H1 (cell line): ENCODE data around the gene GPRIN1. TPM values are rescaled to one million over a fixed set of nuclear protein-coding genes. Genes with fewer than 3 reads are reported as not detected.
A peak's percentile ranks its signal among the peaks of the same experiment; 100 is the strongest.

Experiments
- CTCF ChIA-PET: fragments of 300-600 bp; sonication (Branson Sonifier 250); formaldehyde crosslinking; loops from one replicate; lab custom pipeline; 2021; ENCODE audit not compliant: partially characterized antibody; lab: Charles Lee
- POLR2A ChIA-PET: fragments of 300-600 bp; sonication (Branson Sonifier 250); formaldehyde crosslinking; loops from one replicate; lab custom pipeline; 2021; ENCODE audit warnings: inconsistent platforms; ENCODE audit not compliant: partially characterized antibody; lab: Charles Lee
- DNase-seq, 2 experiments: peaks; one replicate each; pipeline versions ENCODE4 v3.0.0 to v3.0.0-alpha.2; 2010 to 2022; ENCODE audit warnings: low spot score in 2 of 2, low read depth in 1 of 2, mixed read lengths in 1 of 2
- FAIRE-seq: peaks from 2 replicates; lab custom pipeline; 2011; peaks lifted over from hg19 to GRCh38; lab: Jason Lieb, UNC
- H2AFZ ChIP-seq: 2 replicates; pipeline ENCODE4 v1.8.1; 2012; ENCODE audit warnings: low read length, inconsistent platforms
- H2AK5ac ChIP-seq: 2 replicates; pipeline ENCODE4 v1.6.1; 2013; ENCODE audit warnings: low read depth, low read length
- H2BK120ac ChIP-seq: replicated peaks from 2 replicates; pipeline ENCODE3; 2013; ENCODE audit warnings: low read depth, low read length, inconsistent platforms
- H2BK12ac ChIP-seq: 2 replicates; pipeline ENCODE4 v1.6.1; 2013; ENCODE audit warnings: low read depth, low read length
- H2BK15ac ChIP-seq: 2 replicates; pipeline ENCODE4 v1.6.1; 2013; ENCODE audit warnings: low read length
- H2BK20ac ChIP-seq: 2 replicates; pipeline ENCODE4 v1.6.1; 2013; ENCODE audit warnings: low read length
- H2BK5ac ChIP-seq: 2 replicates; pipeline ENCODE4 v1.6.1; 2013; ENCODE audit warnings: low read depth, low read length
- H3K14ac ChIP-seq: 2 replicates; pipeline ENCODE4 v1.6.1; 2013; ENCODE audit warnings: inconsistent platforms; ENCODE audit not compliant: insufficient read length
- H3K18ac ChIP-seq: 2 replicates; pipeline ENCODE4 v1.6.1; 2013; ENCODE audit warnings: low read length; ENCODE audit errors: extremely low read depth
- H3K23ac ChIP-seq: 2 replicates; pipeline ENCODE4 v1.6.1; 2013; ENCODE audit warnings: inconsistent platforms; ENCODE audit not compliant: insufficient read length
- H3K23me2 ChIP-seq: 2 replicates; pipeline ENCODE4 v1.6.1; 2013; ENCODE audit warnings: low read depth, low read length
- H3K27ac ChIP-seq: 2 replicates; pipeline ENCODE4 v1.6.1; 2011; ENCODE audit warnings: low read depth, low read length, inconsistent platforms
- H3K27me3 ChIP-seq, 4 experiments: replicated peaks in 1 of 4; 1 replicate in 1 of 4; 2 replicates in 3 of 4; pipeline versions ENCODE4 v1.6.1 to v1.8.1; 2011 to 2013; ENCODE audit warnings: low read length in 3 of 4, mild to moderate bottlenecking in 3 of 4, inconsistent platforms in 2 of 4, mixed read lengths in 2 of 4, moderate library complexity in 1 of 4; ENCODE audit not compliant: control insufficient read depth in 3 of 4, insufficient read depth in 3 of 4; ENCODE audit errors: extremely low read depth in 1 of 4
- H3K36me3 ChIP-seq, 4 experiments: 2 replicates each; pipeline versions ENCODE4 v1.6.1 to v1.8.1; 2011 to 2013; ENCODE audit warnings: mild to moderate bottlenecking in 4 of 4, low read length in 3 of 4, moderate library complexity in 2 of 4, control low read depth in 1 of 4, inconsistent platforms in 1 of 4; ENCODE audit not compliant: insufficient read depth in 4 of 4, control insufficient read depth in 2 of 4
- H3K4ac ChIP-seq: replicated peaks from 2 replicates; pipeline ENCODE3; 2013; ENCODE audit warnings: low read length, low read depth, mixed read lengths, inconsistent platforms; ENCODE audit not compliant: insufficient read length
- H3K4me1 ChIP-seq, 4 experiments: replicated peaks in 1 of 4; 1 replicate in 1 of 4; 2 replicates in 3 of 4; pipeline versions ENCODE4 v1.6.1 to v1.8.1; 2011 to 2013; ENCODE audit warnings: low read length in 3 of 4, inconsistent platforms in 2 of 4, mixed read lengths in 1 of 4; ENCODE audit not compliant: insufficient read depth in 4 of 4, control insufficient read depth in 3 of 4
- H3K4me2 ChIP-seq, 2 experiments: 2 replicates each; pipeline versions ENCODE4 v1.6.1 to v1.8.1; 2011 to 2013; ENCODE audit warnings: low read depth in 2 of 2, low read length in 2 of 2, control low read depth in 1 of 2, inconsistent platforms in 1 of 2, mild to moderate bottlenecking in 1 of 2; ENCODE audit not compliant: insufficient read depth in 1 of 2
- H3K4me3 ChIP-seq, 4 experiments: fragments of 200-600, 300-600 bp in 1 of 4; sonication (generic), shearing (Covaris generic), sonication (Bioruptor Twin) in 1 of 4; 2 replicates each; pipeline versions ENCODE4 v1.5.1 to v1.8.1; 2011 to 2016; ENCODE audit warnings: low read length in 4 of 4, low read depth in 3 of 4, control low read depth in 2 of 4, inconsistent platforms in 2 of 4, mild to moderate bottlenecking in 2 of 4, mixed read lengths in 1 of 4, moderate library complexity in 1 of 4; ENCODE audit not compliant: insufficient read depth in 2 of 4; ENCODE audit errors: extremely low read depth in 1 of 4
- H3K56ac ChIP-seq: replicated peaks from 2 replicates; pipeline ENCODE3; 2013; ENCODE audit warnings: low read depth, mild to moderate bottlenecking, mixed read lengths, low read length, inconsistent platforms; ENCODE audit not compliant: insufficient read length
- H3K79me1 ChIP-seq: 2 replicates; pipeline ENCODE4 v1.6.1; 2013; ENCODE audit warnings: low read depth, low read length, control low read depth
- H3K79me2 ChIP-seq, 2 experiments: 2 replicates each; pipeline versions ENCODE4 v1.6.1 to v1.8.1; 2012 to 2013; ENCODE audit warnings: low read length in 2 of 2, mild to moderate bottlenecking in 2 of 2, inconsistent platforms in 1 of 2; ENCODE audit not compliant: insufficient read depth in 2 of 2, control insufficient read depth in 1 of 2
- H3K9ac ChIP-seq, 4 experiments: replicated peaks in 1 of 4; 1 replicate in 1 of 4; 2 replicates in 3 of 4; pipeline versions ENCODE4 v1.6.1 to v1.8.1; 2011 to 2013; ENCODE audit warnings: low read depth in 3 of 4, low read length in 3 of 4, control low read depth in 2 of 4, mild to moderate bottlenecking in 2 of 4, moderate library complexity in 2 of 4, inconsistent platforms in 1 of 4; ENCODE audit errors: extremely low read depth in 1 of 4
- H3K9me3 ChIP-seq, 2 experiments: 2 replicates each; pipeline versions ENCODE4 v1.6.1 to v1.8.1; 2012 to 2013; ENCODE audit warnings: mild to moderate bottlenecking in 2 of 2, moderate library complexity in 2 of 2, control low read depth in 1 of 2, inconsistent platforms in 1 of 2, low read depth in 1 of 2, low read length in 1 of 2, mixed read lengths in 1 of 2; ENCODE audit not compliant: insufficient read depth in 2 of 2
- H4K20me1 ChIP-seq, 2 experiments: replicated peaks in 1 of 2; 2 replicates each; pipeline versions ENCODE3 to v1.8.1; 2011 to 2013; ENCODE audit warnings: inconsistent platforms in 2 of 2, low read length in 2 of 2, mild to moderate bottlenecking in 1 of 2; ENCODE audit not compliant: insufficient read depth in 2 of 2, control insufficient read depth in 1 of 2
- H4K5ac ChIP-seq: 2 replicates; pipeline ENCODE4 v1.6.1; 2013; ENCODE audit warnings: low read length, low read depth, mixed read lengths, inconsistent platforms; ENCODE audit not compliant: insufficient read length
- H4K8ac ChIP-seq: 2 replicates; pipeline ENCODE4 v1.8.0; 2013; ENCODE audit warnings: mild to moderate bottlenecking, moderate library complexity, low read length, inconsistent platforms; ENCODE audit not compliant: insufficient read depth; ENCODE audit errors: extremely low read depth
- H4K91ac ChIP-seq: replicated peaks from 2 replicates; pipeline ENCODE3; 2013; ENCODE audit warnings: low read length, mixed read lengths, inconsistent platforms; ENCODE audit not compliant: insufficient read length
- BCL11A ChIP-seq, 2 experiments: IDR thresholded peaks; one replicate each; pipeline ENCODE4 v1.6.1; 2011; ENCODE audit warnings: low read depth in 2 of 2, low read length in 2 of 2, mild to moderate bottlenecking in 2 of 2
- CTBP2 ChIP-seq: IDR thresholded peaks from 2 replicates; pipeline ENCODE4 v1.7.0; 2011; ENCODE audit warnings: borderline replicate concordance, mild to moderate bottlenecking, moderate library complexity, mixed read lengths, low read length; ENCODE audit not compliant: insufficient read depth, insufficient read length
- GTF2F1 ChIP-seq: IDR thresholded peaks from 2 replicates; pipeline ENCODE4 v1.6.1; 2012; ENCODE audit warnings: low read depth, low read length, improper control_type of control experiment, borderline replicate concordance
- NRF1 ChIP-seq: IDR thresholded peaks from 2 replicates; pipeline ENCODE4 v1.6.1; 2011; ENCODE audit warnings: mild to moderate bottlenecking, low read depth, low read length, improper control_type of control experiment
- WGBS, 2 experiments: shearing (Covaris generic) in 1 of 2; methylation state at CpG; one replicate each; pipeline versions ENCODE4 v1.1.6 to v1.1.7; 2013 to 2015; ENCODE audit warnings: low lambda C conversion rate in 2 of 2, mixed read lengths in 2 of 2, inconsistent platforms in 1 of 2, low coverage in 1 of 2, missing lambda C conversion rate in 1 of 2; ENCODE audit not compliant: insufficient replicate concordance in 2 of 2, insufficient coverage in 1 of 2, insufficient read length in 1 of 2; ENCODE audit errors: extremely low coverage in 1 of 2, missing lambda C conversion rate in 1 of 2; 5-methylcytosine and 5-hydroxymethylcytosine counted together
- polyA plus RNA-seq, 7 experiments: library from polyadenylated mRNA; depleted of rRNA in 3 of 7; stranded (reverse) in 5 of 7; unstranded in 2 of 7; fragments of >200 nt in 5 of 7; fragments of 200-250 nt in 2 of 7; gene quantifications; 1 replicate in 5 of 7; 2 replicates in 1 of 7; 4 replicates in 1 of 7; pipeline versions ENCODE4 v1.2.1 to v1.2.3, GENCODE V29; 2011 to 2013; ENCODE audit warnings: missing spikeins in 2 of 7, mixed read lengths in 2 of 7
- total RNA-seq: library from RNA; stranded (reverse); fragmentation: NEBNext Ultra II Directional; extraction: Animal tissue kit (Norgen Biotek cat#: 25700); gene quantifications from 2 replicates; pipeline ENCODE4 v1.2.1, GENCODE V29; 2021

GPRIN1 gene
- total and polyA plus RNA-seq, 2 of the 8 experiments (the other 6 are each of a cell fraction or from before 2014, with no cell fraction given), result 3.3 to 12.0 TPM

DNA sequence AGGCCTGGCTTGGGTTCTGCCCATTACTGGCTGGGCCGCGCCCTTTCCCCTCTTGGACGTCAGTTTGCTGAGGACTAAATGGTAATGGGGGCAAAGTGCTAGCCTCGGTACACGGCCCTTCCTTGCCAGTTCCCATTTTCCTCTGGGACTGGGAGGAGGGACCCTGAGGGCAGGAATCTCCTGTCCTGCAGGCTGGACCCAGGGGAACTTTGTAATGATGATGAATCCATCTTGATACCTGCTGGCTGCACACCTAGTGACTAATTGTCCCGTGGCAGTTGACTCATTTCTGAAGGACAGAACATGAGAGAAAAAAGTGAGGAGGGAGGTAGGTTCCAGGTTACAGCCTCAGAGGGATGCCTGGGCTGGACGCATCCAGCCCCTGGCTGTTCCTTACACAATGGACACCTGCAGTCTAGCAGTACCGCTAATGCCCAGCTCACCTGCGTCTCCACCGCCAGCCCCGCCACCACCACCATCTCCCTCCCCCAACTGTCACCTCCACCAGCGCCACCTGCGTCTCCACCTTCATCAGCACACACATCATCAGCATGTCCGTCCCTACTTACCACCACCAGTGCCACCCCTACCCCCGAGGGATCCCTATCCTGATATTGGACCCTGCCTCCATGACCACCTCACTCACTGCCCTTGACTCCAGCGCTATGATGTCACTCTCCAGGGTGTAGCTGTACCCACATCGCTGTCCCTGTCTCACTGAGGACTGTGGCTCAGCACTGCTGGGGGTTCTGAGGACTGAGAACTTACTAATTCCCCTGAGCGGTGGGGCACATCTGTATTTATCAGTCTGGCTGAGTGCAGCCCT is 56.5 kb downstream of the GPRIN1 start:
- H3K9me3 ChIP-seq, result no peaks in the 10 kb centered on the region
- H2AFZ ChIP-seq, result no peak overlapping the region
- no peak overlapping the region for H2BK120ac ChIP-seq
- H2BK20ac ChIP-seq, result no peak overlapping the region
- no peak overlapping the region for H3K23ac ChIP-seq
- no peaks in the 10 kb centered on the region for H3K79me2 ChIP-seq
- 82% methylated on average over 16 of the region's 18 CpGs; no CpG with 5 or more reads in 1 of the 2 experiments for WGBS, 2 experiments
- no peaks in the 10 kb centered on the region for H3K36me3 ChIP-seq
- peaks cover 0 to 11% (median 4%) of the 10 kb centered on the region in 4 experiments; a peak in 3 of 7 replicates for H3K4me1 ChIP-seq
- ChIA-PET POLR2A (interaction anchor here (1.1 to 6.9 kb wide), 4 partner anchors 9 to 17 kb away, joined by 3 to 63 read pairs (median 14); partner anchors contain the start of gene RNF44), CTCF (interaction anchor here (0.9 to 3.9 kb wide), 11 partner anchors 11 to 106 kb away, joined by 3 to 27 read pairs (median 4); partner anchors contain the start of genes EIF4E1B, FAF2 and SNCB)
- FAIRE-seq (no peak), DNase-seq (no peak)
- H3K56ac ChIP-seq, result no peak overlapping the region
- 0 out of 2 replicates have a peak overlapping the region, but pooled peaks have one; percentile 19 for H2BK15ac ChIP-seq
- H4K8ac ChIP-seq, result no peak overlapping the region
- no peak overlapping the region for H4K91ac ChIP-seq
- H3K9ac ChIP-seq, result no peak overlapping the region
- H3K79me1 ChIP-seq, result no peaks in the 10 kb centered on the region
- H4K20me1 ChIP-seq, result no peaks in the 10 kb centered on the region
- H3K14ac ChIP-seq, result no peak overlapping the region
- H4K5ac ChIP-seq, result no peak overlapping the region
- no peak overlapping the region for H2BK12ac ChIP-seq
- H2AK5ac ChIP-seq, result no peak overlapping the region
- 0 out of 4 replicates have a peak overlapping the region, but pooled peaks of 1 of the 2 experiments have one; percentile 5 for H3K4me2 ChIP-seq
- no peak overlapping the region for H3K18ac ChIP-seq
- H3K4me3 ChIP-seq, result no peak overlapping the region
- no peak overlapping the region for H3K4ac ChIP-seq
- H3K27me3 ChIP-seq, result no peaks in the 10 kb centered on the region
- H3K23me2 ChIP-seq, result no peaks in the 10 kb centered on the region
- H3K27ac ChIP-seq, result no peak overlapping the region
- no peak overlapping the region; the same call in 1 of the 2 replicates for H2BK5ac ChIP-seq
- no peak for TF ChIP-seq BCL11A (IDR thresholded peaks at IDR 0.05; ENCODE audit: low read depth in 2 of 2, low read length in 2 of 2)
- TF ChIP-seq CTBP2, result no peak
- TF ChIP-seq GTF2F1, result no peak
- no peak for TF ChIP-seq NRF1
